GM12865 (cell line): Measurements from ENCODE around the gene WDR27.
"Not testable (repeated sequence)": the region's sequence is repeated elsewhere in the genome, so short reads cannot be mapped to it uniquely, and the experiment has no call there.

Source experiments
- DNase-seq: peaks from one replicate; pipeline ENCODE4 v3.0.0; 2010; ENCODE audit warnings: low read depth
- H3K4me3 ChIP-seq: 2 replicates; pipeline ENCODE4 v1.5.1; 2011; ENCODE audit warnings: mild to moderate bottlenecking, low read depth, low read length, control low read depth
- TF ChIP-seq, protein P1 (sequence below): IDR thresholded peaks from 2 replicates; pipeline ENCODE4 v1.5.1; 2011; ENCODE audit warnings: low read length, control low read depth, low read depth, inconsistent platforms; ENCODE audit not compliant: insufficient read depth; ENCODE audit errors: missing control alignments

The WDR27 gene

DNA sequence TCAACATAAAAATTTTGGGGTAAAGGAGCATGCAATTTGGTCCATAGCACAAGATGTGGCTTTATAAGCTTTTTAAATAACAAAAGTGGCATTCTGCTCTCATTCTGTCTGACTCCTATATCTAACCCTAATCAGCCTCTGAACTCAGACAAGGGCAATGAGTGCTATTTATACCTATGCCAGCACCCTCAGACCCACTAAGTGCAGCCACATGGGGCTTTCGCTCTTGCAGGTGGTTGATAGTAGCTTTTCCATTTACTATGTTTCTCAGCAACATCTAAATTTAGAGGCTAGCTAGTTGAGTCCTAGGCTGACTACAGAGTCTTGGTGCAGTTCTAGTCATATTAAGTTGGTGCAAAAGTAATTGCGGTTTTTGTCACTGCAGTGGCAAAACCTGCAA is 231.0 kb downstream of the WDR27 start:
- no peak overlapping the region for H3K4me3 ChIP-seq
- no peak for DNase-seq
- TF ChIP-seq, protein P1, sequence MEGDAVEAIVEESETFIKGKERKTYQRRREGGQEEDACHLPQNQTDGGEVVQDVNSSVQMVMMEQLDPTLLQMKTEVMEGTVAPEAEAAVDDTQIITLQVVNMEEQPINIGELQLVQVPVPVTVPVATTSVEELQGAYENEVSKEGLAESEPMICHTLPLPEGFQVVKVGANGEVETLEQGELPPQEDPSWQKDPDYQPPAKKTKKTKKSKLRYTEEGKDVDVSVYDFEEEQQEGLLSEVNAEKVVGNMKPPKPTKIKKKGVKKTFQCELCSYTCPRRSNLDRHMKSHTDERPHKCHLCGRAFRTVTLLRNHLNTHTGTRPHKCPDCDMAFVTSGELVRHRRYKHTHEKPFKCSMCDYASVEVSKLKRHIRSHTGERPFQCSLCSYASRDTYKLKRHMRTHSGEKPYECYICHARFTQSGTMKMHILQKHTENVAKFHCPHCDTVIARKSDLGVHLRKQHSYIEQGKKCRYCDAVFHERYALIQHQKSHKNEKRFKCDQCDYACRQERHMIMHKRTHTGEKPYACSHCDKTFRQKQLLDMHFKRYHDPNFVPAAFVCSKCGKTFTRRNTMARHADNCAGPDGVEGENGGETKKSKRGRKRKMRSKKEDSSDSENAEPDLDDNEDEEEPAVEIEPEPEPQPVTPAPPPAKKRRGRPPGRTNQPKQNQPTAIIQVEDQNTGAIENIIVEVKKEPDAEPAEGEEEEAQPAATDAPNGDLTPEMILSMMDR: no peak

DNA sequence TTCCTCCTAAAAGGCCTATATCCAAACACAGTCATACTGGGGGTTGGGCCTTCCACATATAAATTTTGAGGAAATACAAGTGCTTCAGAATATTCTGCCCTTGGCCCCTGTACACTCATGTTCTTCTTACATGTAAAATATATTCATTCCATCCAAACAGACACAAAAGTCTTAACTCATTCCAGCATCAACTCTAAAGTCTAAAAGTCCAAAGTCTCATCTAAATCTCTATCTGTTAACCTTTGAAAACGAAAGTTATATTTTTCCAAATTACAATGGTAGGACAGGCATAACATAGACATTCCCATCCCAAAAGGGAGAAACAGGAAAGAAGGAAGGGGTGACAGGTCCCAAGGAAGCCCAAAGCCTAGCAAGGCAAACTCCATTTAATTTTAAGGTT is 232.8 kb downstream of the WDR27 start:
- no peak for DNase-seq
- TF ChIP-seq, protein P1: no peak
- H3K4me3 ChIP-seq: no peak overlapping the region

DNA sequence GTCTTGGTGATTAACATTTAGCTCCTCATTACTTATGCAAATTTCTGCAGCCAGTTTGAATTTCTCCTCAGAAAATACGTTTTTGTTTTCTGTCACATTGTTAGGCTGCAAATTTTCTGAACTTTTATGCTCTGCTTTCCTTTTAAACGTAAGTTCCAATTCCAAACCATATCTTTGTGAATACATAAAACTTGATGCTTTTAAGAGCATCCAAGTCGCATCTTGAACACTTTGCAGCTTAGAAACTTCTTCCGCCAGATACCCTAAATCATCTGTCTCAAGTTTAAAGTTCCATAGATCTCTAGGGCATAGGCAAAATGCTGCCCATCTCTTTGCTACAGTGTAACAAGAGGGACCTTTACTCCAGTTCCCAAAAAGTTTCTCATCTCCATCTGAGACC is 234.1 kb downstream of the WDR27 start:
- not testable (repeated sequence) for H3K4me3 ChIP-seq, DNase-seq

DNA sequence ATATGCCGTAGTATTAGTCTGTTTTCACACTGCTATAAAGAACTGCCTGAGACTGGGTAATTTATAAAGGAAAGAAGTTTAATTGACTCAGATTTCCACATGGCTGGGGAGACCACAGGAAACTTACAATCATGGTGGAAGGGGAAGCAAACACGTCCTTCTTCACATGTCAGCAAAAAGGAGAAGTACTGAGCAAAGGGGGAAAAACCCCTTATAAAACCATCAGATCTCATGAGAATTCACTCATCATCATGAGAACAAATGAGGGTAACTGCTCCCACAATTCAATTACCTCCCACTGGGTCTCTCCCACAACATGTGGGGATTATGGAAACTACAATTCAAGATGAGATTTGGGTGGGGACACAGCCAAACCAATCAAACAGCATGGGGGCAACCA is 235.6 kb downstream of the WDR27 start:
- not testable (repeated sequence) for H3K4me3 ChIP-seq, DNase-seq

DNA sequence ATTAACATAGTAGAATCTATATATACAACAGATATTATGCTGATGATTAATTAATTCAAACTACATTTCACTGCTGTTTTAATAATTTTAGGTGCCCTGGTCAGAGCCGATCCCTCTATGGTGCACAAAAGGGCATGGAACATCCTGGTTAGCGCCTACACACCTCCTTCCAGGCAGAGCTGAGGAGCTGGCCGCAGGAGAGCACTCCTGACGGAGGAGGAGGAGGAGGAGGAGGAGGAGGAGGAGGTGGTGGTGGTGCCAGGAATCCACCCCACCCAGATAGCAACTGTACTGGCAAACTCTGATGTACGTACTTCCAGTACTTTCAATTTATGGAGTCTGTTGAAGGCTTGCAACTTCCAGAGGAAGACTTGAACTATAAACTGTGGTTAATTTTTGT is 244.1 kb downstream of the WDR27 start:
- no peak overlapping the region for H3K4me3 ChIP-seq
- DNase-seq: no peak
- TF ChIP-seq, protein P1: no peak

DNA sequence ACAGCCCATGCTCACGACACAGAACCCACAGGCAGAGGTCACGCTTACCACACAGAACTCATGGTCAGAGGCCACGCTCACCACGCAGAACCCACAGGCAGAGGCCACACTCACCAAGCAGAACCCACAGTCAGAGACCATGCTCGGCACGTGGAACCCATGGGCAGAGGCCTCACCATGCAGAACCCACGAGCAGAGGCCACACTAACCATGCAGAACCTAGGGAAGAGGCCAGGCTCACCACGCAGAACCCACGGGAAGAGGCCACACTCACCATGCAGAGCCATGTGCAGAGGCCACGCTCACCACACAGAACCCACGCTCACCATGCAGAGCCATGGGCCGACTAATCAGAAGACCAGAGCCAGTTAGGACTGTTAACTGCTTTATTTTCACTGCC is 245.0 kb downstream of the WDR27 start:
- DNase-seq: no peak
- no peak overlapping the region for H3K4me3 ChIP-seq
- TF ChIP-seq, protein P1: no peak

DNA sequence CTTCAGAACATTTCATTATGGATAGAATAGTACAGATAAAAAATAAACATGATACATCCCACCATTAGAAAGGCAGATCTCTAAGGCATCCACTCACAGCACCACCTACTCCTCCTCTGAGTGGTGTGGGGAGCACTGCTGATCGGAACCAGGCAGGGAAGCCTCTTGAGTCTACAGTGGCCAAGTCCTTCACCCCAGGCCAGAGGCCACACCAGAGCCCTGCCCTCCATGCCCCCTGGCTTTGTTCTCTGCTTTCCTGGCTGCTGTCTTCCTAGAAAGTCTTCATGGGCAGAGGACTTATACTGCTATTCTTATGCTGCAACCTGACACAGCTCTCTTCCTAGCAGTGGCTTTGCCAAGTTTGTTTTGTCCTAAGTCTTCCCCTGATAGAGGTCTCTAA is 246.4 kb downstream of the WDR27 start:
- DNase-seq: no peak
- H3K4me3 ChIP-seq: no peak overlapping the region
- TF ChIP-seq, protein P1: no peak

DNA sequence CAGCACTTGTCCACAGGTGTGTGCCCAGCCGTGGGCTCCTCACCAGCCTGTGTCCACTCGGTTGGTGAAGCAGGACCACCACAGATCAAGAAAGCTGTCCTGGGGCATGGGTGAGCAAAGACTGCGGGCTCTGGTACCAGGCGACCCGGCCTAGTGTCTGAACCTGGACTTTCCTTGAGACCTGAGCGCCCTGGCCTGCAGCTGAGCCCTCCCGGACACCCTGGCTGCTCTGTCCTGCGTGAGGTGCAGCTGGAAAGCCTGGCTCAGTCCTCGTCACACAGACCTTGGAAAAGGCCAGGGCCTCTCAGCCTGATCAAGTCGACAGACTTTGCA is 247.0 kb downstream of the WDR27 start:
- no peak for DNase-seq
- TF ChIP-seq, protein P1: no peak
- H3K4me3 ChIP-seq: no peak overlapping the region
